Dermis blood vessel endothelial cell (primary cell): ENCODE data around the gene STRBP. TPM values are rescaled to one million over a fixed set of nuclear protein-coding genes. Genes with fewer than 3 reads are reported as not detected.

Source experiments
- DNase-seq: peaks from one replicate; pipeline ENCODE4 v3.0.0; 2010
- total RNA-seq: library from RNA; depleted of rRNA; stranded (reverse); fragments of >200 nt; gene quantifications from 2 replicates; pipeline ENCODE4 v1.2.3, GENCODE V29; 2014

STRBP gene
- total RNA-seq, 1 donor from 2014 or later: 11.4 TPM

- DNase-seq: no peak
These were observed 175.2 kb downstream of the STRBP start for GRCh38 chr9:123093141-123093540.

- no peak for DNase-seq
These were observed 176.9 kb downstream of the STRBP start for GRCh38 chr9:123091459-123091858.

GRCh38 chr9:123090956-123091355 is 177.4 kb downstream of the STRBP start:
- no peak for DNase-seq

- DNase-seq: no peak
These were observed 178.0 kb downstream of the STRBP start for GRCh38 chr9:123090198-123090896.

- no peak for DNase-seq
These were observed 178.6 kb downstream of the STRBP start for GRCh38 chr9:123089790-123090189.

- no peak for DNase-seq
These were observed 179.3 kb downstream of the STRBP start for GRCh38 chr9:123089040-123089439.

GRCh38 chr9:123087359-123087888 is 181.0 kb downstream of the STRBP start:
- no peak for DNase-seq

- no peak for DNase-seq
These were observed 182.5 kb downstream of the STRBP start for GRCh38 chr9:123085916-123086315.

GRCh38 chr9:123084256-123084655 is 184.1 kb downstream of the STRBP start:
- no peak for DNase-seq

- DNase-seq: no peak
These were observed 184.7 kb downstream of the STRBP start for GRCh38 chr9:123083680-123084079.

- DNase-seq: peak; percentile 75
These were observed 186.6 kb downstream of the STRBP start for GRCh38 chr9:123081824-123082223.

GRCh38 chr9:123080444-123080843 is 187.9 kb downstream of the STRBP start:
- DNase-seq: no peak

- DNase-seq: no peak
These were observed 193.8 kb downstream of the STRBP start for GRCh38 chr9:123074628-123075027.

- DNase-seq: peak; percentile 46
These were observed 194.4 kb downstream of the STRBP start for GRCh38 chr9:123073991-123074422.

GRCh38 chr9:123073441-123073840 is 194.9 kb downstream of the STRBP start:
- DNase-seq: no peak

GRCh38 chr9:123072407-123072995 is 195.9 kb downstream of the STRBP start:
- DNase-seq: no peak

Other genes starting within 250 kb of the STRBP start
- 0.33 and 0.68 TPM in 2 replicates for gene GPR21, start 234.9 kb downstream of the STRBP start, total RNA-seq
- gene CRB2, start 87.6 kb upstream of the STRBP start, total RNA-seq: not detected in 2 replicates